ENCODE results near the gene DDX31. TPM values are rescaled to one million over a fixed set of nuclear protein-coding genes. Genes with fewer than 3 reads are reported as not detected.

DDX31 gene
- total and polyA plus RNA-seq, 9 of the 15 experiments (the other 6 are each of a cell fraction or from before 2014, with no cell fraction given): 11.9 to 24.6 (median 22.2) TPM

DNA sequence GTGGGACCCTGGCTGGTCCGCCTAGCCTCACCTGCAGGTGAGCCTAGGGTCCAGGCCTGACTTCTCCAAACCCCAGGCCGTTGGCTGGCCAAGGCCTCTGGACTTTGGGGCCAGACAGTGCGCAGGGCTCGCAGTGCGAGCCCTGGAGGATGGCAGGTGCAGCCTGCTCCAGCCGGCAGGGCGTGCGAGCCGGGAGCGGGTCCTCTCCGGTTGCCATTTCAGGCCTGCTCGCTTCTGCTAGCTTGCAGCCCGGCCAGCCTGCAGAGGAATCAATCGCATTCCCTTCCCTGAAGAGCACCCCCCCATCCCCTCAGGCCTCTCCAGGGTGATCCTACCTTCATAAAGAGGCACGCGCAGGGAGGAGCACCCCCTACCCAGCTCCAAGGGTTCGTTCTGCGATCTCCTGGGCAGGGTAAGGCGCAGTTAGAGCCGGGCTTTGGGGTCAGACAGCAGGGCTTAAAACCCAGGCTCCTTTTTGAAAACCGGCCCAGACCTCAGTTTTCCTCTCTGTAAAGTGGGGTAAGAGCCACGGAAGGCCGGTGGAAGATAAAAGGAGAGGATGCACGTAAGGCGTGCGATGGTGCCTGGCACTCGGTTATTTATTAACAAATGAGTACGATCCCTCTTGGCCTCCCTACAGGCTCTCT is 81.2 kb downstream of the DDX31 start:
- Histone ChIP-seq H3K4me1 (replicated peaks in 1 of 2; ENCODE audit: control insufficient read depth in 2 of 2, insufficient read depth in 2 of 2, low read length in 2 of 2) (peaks cover 0 to 5% of the 10 kb centered on the region in 2 experiments; a peak in 2 of 5 replicates), H3K9me1 (ENCODE audit: control insufficient read depth, insufficient read depth, low read length) (no peaks in the 10 kb centered on the region), H3K9ac (ENCODE audit: insufficient read depth in 1 of 2, low read depth in 2 of 2, low read length in 2 of 2) (no peak overlapping the region), H2AFZ (ENCODE audit: low read depth, low read length) (no peak overlapping the region), H3K36me3 (ENCODE audit: control insufficient read depth, insufficient read depth, low read length) (peaks cover 5% of the 10 kb centered on the region; the same call in 1 of the 3 replicates), H3K27ac (ENCODE audit: extremely low read depth, low read depth, low read length) (no peak overlapping the region), H3K27me3 (ENCODE audit: control insufficient read depth in 2 of 2, insufficient read depth in 2 of 2, low read length in 2 of 2) (peaks cover 14 to 34% of the 10 kb centered on the region in 2 experiments; a peak in 4 of 5 replicates), H4K20me1 (replicated peaks; ENCODE audit: control insufficient read depth, insufficient read depth, low read length) (0 out of 2 replicates have a peak, but pooled peaks cover 5% of the 10 kb centered on the region), H3K79me2 (ENCODE audit: control insufficient read depth, insufficient read depth, low read length) (no peaks in the 10 kb centered on the region), H3K9me3 (replicated peaks; ENCODE audit: control insufficient read depth, insufficient read depth, low read depth, low read length) (no peaks in the 10 kb centered on the region), H3K4me2 (ENCODE audit: insufficient read depth, low read length) (no peak overlapping the region), H3K4me3 (no peak overlapping the region)
- in situ Hi-C loops (cut with MboI): no loop called here
- ChIA-PET POLR2A (no interaction called here), CTCF (ENCODE audit: low intra/inter-chr PET ratio) (no interaction called here)
- no peak for DNase-seq (ENCODE audit: extremely low read depth in 1 of 4, low spot score in 3 of 4)
- no peak for ATAC-seq
- FAIRE-seq: no peak
- no TSS peak for BruUV-seq (replicated peaks)
- TF ChIP-seq GATAD2B (IDR thresholded peaks at IDR 0.05; ENCODE audit: borderline replicate concordance) (no peak), TBP (optimal IDR thresholded peaks at IDR 0.05; ENCODE audit: low read depth, low read length) (no peak), ZNF184 (CRISPR knock-in tag; IDR thresholded peaks at IDR 0.05) (no peak), ZBTB1 (CRISPR knock-in tag; IDR thresholded peaks at IDR 0.05; ENCODE audit: borderline replicate concordance, low read depth) (no peak), DMBX1 (CRISPR knock-in tag; IDR thresholded peaks at IDR 0.05; ENCODE audit: borderline replicate concordance) (no peak), FOXP1 (CRISPR knock-in tag; IDR thresholded peaks at IDR 0.05) (no peak)
- TF ChIP-seq, protein P1, sequence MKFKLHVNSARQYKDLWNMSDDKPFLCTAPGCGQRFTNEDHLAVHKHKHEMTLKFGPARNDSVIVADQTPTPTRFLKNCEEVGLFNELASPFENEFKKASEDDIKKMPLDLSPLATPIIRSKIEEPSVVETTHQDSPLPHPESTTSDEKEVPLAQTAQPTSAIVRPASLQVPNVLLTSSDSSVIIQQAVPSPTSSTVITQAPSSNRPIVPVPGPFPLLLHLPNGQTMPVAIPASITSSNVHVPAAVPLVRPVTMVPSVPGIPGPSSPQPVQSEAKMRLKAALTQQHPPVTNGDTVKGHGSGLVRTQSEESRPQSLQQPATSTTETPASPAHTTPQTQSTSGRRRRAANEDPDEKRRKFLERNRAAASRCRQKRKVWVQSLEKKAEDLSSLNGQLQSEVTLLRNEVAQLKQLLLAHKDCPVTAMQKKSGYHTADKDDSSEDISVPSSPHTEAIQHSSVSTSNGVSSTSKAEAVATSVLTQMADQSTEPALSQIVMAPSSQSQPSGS (CRISPR knock-in tag; IDR thresholded peaks at IDR 0.05): no peak
- TF ChIP-seq, protein P2, sequence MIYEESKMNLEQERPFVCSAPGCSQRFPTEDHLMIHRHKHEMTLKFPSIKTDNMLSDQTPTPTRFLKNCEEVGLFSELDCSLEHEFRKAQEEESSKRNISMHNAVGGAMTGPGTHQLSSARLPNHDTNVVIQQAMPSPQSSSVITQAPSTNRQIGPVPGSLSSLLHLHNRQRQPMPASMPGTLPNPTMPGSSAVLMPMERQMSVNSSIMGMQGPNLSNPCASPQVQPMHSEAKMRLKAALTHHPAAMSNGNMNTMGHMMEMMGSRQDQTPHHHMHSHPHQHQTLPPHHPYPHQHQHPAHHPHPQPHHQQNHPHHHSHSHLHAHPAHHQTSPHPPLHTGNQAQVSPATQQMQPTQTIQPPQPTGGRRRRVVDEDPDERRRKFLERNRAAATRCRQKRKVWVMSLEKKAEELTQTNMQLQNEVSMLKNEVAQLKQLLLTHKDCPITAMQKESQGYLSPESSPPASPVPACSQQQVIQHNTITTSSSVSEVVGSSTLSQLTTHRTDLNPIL (CRISPR knock-in tag; IDR thresholded peaks at IDR 0.05): no peak
- 74% methylated on average over 21 of the region's 28 CpGs for WGBS (ENCODE audit: insufficient coverage, low coverage, missing lambda C conversion rate)
- intact Hi-C loops (cut with micrococcal nuclease): no loop called here
